H1 (cell line): ENCODE measurements around the gene DLL1.

Experiments used
- EZH2 ChIP-seq: fragments of 200-600 bp; sonication (generic); IDR thresholded peaks from 2 replicates; pipeline ENCODE4 v1.7.1; 2012; ENCODE audit warnings: low read depth, mild to moderate bottlenecking, moderate library complexity, low read length, inconsistent platforms; ENCODE audit not compliant: severe bottlenecking
- POLR2A ChIP-seq, 2 experiments: IDR thresholded peaks; 1 replicate in 1 of 2; 2 replicates in 1 of 2; pipeline ENCODE4 v1.6.1; 2011; ENCODE audit warnings: low read depth in 2 of 2, low read length in 2 of 2, mild to moderate bottlenecking in 2 of 2; ENCODE audit errors: control extremely low read depth in 1 of 2
- SRF ChIP-seq: IDR thresholded peaks from 2 replicates; pipeline ENCODE4 v1.6.1; 2011; ENCODE audit warnings: mild to moderate bottlenecking, low read depth, low read length, moderate library complexity
- YY1 ChIP-seq: IDR thresholded peaks from 2 replicates; pipeline ENCODE4 v1.6.1; 2011; ENCODE audit warnings: low read depth, mild to moderate bottlenecking, low read length
- TF ChIP-seq, protein P1 (sequence below), 3 experiments: IDR thresholded peaks; 1 replicate in 2 of 3; 2 replicates in 1 of 3; pipeline versions ENCODE4 v1.5.1 to v1.6.1; 2011; ENCODE audit warnings: low read length in 3 of 3, mild to moderate bottlenecking in 3 of 3, inconsistent platforms in 2 of 3, low read depth in 1 of 3, moderate library complexity in 1 of 3; ENCODE audit not compliant: insufficient read depth in 1 of 3; ENCODE audit errors: control extremely low read depth in 1 of 3
- TF ChIP-seq, protein P2 (sequence below): IDR thresholded peaks from 2 replicates; pipeline ENCODE4 v1.6.1; 2012; ENCODE audit warnings: inconsistent platforms

DNA sequence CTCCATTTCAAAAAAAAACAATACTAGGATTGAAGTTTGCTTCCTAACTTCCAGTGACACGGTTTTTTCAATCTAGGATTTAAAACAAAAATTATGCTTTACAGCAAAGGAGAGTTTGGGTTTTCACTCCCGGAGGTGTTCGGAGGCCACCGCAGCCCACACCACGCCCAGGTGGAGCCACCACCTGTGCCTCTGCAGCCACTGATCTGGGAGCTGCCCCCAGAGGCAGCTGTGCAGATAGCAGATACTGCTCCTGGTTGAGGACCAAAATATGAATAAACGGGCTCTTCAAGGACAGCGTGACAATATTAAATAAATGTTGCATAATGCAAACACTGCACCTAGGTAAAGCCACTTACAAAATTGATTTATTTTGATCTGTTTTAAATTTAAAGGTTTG lies 30.2 kb downstream of the DLL1 start:
- TF ChIP-seq, protein P1, sequence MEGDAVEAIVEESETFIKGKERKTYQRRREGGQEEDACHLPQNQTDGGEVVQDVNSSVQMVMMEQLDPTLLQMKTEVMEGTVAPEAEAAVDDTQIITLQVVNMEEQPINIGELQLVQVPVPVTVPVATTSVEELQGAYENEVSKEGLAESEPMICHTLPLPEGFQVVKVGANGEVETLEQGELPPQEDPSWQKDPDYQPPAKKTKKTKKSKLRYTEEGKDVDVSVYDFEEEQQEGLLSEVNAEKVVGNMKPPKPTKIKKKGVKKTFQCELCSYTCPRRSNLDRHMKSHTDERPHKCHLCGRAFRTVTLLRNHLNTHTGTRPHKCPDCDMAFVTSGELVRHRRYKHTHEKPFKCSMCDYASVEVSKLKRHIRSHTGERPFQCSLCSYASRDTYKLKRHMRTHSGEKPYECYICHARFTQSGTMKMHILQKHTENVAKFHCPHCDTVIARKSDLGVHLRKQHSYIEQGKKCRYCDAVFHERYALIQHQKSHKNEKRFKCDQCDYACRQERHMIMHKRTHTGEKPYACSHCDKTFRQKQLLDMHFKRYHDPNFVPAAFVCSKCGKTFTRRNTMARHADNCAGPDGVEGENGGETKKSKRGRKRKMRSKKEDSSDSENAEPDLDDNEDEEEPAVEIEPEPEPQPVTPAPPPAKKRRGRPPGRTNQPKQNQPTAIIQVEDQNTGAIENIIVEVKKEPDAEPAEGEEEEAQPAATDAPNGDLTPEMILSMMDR (IDR thresholded peaks at IDR 0.05; ENCODE audit: control extremely low read depth in 1 of 3, insufficient read depth in 1 of 3, low read depth in 1 of 3, low read length in 3 of 3), result peak; percentile 24 to 43 (median 43); a peak in 3 of 4 replicates
- TF ChIP-seq POLR2A (IDR thresholded peaks at IDR 0.05; ENCODE audit: control extremely low read depth in 1 of 2, low read depth in 2 of 2, low read length in 2 of 2), result no peak
- TF ChIP-seq EZH2, result no peak
- no peak for TF ChIP-seq SRF
- TF ChIP-seq YY1, result no peak
- TF ChIP-seq, protein P2, sequence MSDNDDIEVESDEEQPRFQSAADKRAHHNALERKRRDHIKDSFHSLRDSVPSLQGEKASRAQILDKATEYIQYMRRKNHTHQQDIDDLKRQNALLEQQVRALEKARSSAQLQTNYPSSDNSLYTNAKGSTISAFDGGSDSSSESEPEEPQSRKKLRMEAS, result no peak
